Fibroblast of lung (primary cell): ENCODE data around the gene ADAMTSL1.

Source experiments
- CTCF ChIP-seq, 2 donors: IDR thresholded peaks in 1 of 2; conservative IDR thresholded peaks in 1 of 2; 1 replicate in 1 of 2; 2 replicates in 1 of 2; pipeline ENCODE4 v1.5.1; 2011 to 2012; ENCODE audit warnings: low read length in 2 of 2, control low read depth in 1 of 2, inconsistent platforms in 1 of 2, low read depth in 1 of 2, mild to moderate bottlenecking in 1 of 2
- EZH2 ChIP-seq: IDR thresholded peaks from 2 replicates; pipeline ENCODE4 v1.5.1; 2012; ENCODE audit warnings: low read length, control low read depth, mild to moderate bottlenecking; ENCODE audit errors: missing control alignments

GRCh38 chr9:18447541-18447940 is 26.4 kb upstream of the ADAMTSL1 start:
- TF ChIP-seq CTCF (conservative IDR thresholded peaks at IDR 0.05 in 1 of 2, IDR thresholded peaks at IDR 0.05 in 1 of 2; ENCODE audit: low read depth in 1 of 2, low read length in 2 of 2) (no peak), EZH2 (no peak)
